Measurements from ENCODE around the gene LTBR.

Gene LTBR

DNA sequence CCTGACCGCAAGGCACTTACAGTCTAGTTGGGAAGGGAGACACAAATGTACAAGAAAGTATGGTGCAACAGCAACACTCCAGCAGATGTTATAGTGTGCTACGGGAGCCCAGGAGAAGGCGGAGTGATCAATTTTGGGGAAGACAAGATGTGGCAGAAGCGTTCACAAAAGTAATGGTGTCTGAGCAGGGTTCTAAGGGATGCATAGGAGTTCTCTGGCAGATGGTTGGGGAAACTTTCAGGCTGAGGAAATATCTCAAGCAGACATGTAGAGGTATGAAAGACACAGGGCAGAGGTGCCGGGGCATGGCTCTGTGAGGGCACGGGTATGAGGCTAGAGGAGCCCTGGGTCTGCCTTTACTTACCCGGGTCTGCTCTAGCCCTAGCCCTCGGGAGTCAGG lies 37.0 kb upstream of the LTBR start:
- no peak overlapping the region for H3K4me3 ChIP-seq (replicated peaks; ENCODE audit: low read depth, low read length)
- no peak for TF ChIP-seq CTCF (IDR thresholded peaks at IDR 0.05; ENCODE audit: low read depth, low read length, missing control alignments)
- no peak for DNase-seq (ENCODE audit: extremely low read depth, low read depth)

- DNase-seq (ENCODE audit: extremely low read depth, low read depth) = no peak
- no peak for TF ChIP-seq CTCF (IDR thresholded peaks at IDR 0.05; ENCODE audit: low read depth, low read length, missing control alignments)
- H3K4me3 ChIP-seq (replicated peaks; ENCODE audit: low read depth, low read length) = no peak overlapping the region
Observed at GRCh38 chr12:6347367-6348338, 36.3 kb upstream of the LTBR start.

- no peak overlapping the region for H3K4me3 ChIP-seq (replicated peaks; ENCODE audit: low read depth, low read length)
- DNase-seq (ENCODE audit: extremely low read depth, low read depth) = no peak
- TF ChIP-seq CTCF (IDR thresholded peaks at IDR 0.05; ENCODE audit: low read depth, low read length, missing control alignments) = no peak
Observed at GRCh38 chr12:6351622-6352021, 32.3 kb upstream of the LTBR start.

- no peak overlapping the region for H3K4me3 ChIP-seq (replicated peaks; ENCODE audit: low read depth, low read length)
- TF ChIP-seq CTCF (IDR thresholded peaks at IDR 0.05; ENCODE audit: low read depth, low read length, missing control alignments) = no peak
- no peak for DNase-seq (ENCODE audit: extremely low read depth, low read depth)
Observed at GRCh38 chr12:6352193-6353173, 31.5 kb upstream of the LTBR start.

DNA sequence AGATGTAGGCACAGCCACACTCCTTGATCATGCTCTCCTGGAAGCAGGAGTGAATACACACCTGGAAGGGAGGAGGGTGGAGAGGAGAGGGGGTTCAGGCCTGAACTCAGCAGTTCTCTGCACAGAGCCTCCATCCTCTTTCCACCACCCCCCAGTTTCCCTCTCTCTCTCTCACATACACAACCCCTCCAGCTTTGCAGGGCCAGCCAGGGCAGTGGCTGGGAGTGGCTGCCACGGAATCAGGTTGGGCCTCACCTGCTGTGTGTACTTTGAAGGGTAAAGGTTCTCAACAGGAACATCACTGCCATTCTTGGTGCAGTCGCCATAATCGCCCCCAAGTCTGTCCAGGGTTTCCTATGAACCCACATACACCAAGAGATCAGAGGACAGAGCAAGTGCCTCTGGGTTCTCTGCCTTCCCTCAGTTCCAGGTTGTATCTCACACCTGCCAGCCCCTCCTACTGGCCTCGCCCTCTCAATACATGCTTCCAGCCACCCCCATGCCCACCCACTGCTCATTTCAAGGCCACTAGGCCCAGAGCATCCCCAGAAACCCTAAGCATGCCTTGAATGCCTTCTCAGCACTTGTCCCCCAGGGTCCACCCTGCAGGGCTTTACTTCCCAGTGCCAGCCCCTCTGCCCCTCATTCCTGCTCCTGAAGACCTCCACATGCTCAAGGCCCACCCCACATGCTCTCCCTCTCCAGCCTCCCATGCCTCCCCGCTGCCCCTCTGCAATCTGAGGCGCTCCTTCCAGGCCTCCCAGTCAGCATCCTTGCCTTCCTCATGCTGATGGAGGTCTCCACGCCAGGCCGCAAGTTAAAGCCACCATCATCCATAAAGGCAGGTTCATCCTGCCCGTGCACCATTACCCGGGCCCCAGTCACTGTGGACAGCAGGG lies 29.2 kb upstream of the LTBR start:
- TF ChIP-seq CTCF (IDR thresholded peaks at IDR 0.05; ENCODE audit: low read depth, low read length, missing control alignments) = no peak
- DNase-seq (ENCODE audit: extremely low read depth, low read depth) = no peak
- H3K4me3 ChIP-seq (replicated peaks; ENCODE audit: low read depth, low read length) = no peak overlapping the region
